Common myeloid progenitor, CD34-positive (primary cell): ENCODE data around the gene TTF1.

Experiments
- CTCF ChIA-PET: fragments of 350-600 bp; sonication (Branson Sonifier 250); formaldehyde crosslinking; loops from one replicate; lab custom pipeline; 2021; ENCODE audit warnings: antibody characterized with exemption; lab: Charles Lee
- POLR2A ChIA-PET: fragments of 350-600 bp; sonication (Branson Sonifier 250); formaldehyde crosslinking; loops from one replicate; lab custom pipeline; 2021; ENCODE audit warnings: antibody characterized with exemption; lab: Charles Lee
- DNase-seq, 3 donors: peaks; one replicate each; pipeline versions ENCODE4 v3.0.0 to v3.0.0-alpha.2; 2013
- H3K27ac ChIP-seq, 2 experiments: 1 replicate in 1 of 2; 2 replicates in 1 of 2; pipeline ENCODE4 v1.7.0; 2013; ENCODE audit warnings: inconsistent platforms in 2 of 2, low read length in 2 of 2, mild to moderate bottlenecking in 2 of 2, low read depth in 1 of 2, moderate library complexity in 1 of 2; ENCODE audit not compliant: severe bottlenecking in 2 of 2, insufficient read depth in 1 of 2, poor library complexity in 1 of 2
- H3K27me3 ChIP-seq, 5 experiments: replicated peaks in 2 of 5; 1 replicate in 3 of 5; 2 replicates in 2 of 5; pipeline versions ENCODE4 v1.6.1 to v1.7.0; 2013; ENCODE audit warnings: low read length in 4 of 5, mild to moderate bottlenecking in 2 of 5, moderate library complexity in 2 of 5, inconsistent platforms in 1 of 5; ENCODE audit not compliant: insufficient read depth in 5 of 5, control insufficient read depth in 4 of 5
- H3K36me3 ChIP-seq, 4 experiments: 1 replicate in 2 of 4; 2 replicates in 2 of 4; pipeline versions ENCODE4 v1.6.1 to v1.7.0; 2013; ENCODE audit warnings: low read length in 3 of 4, control low read depth in 1 of 4, mild to moderate bottlenecking in 1 of 4; ENCODE audit not compliant: control insufficient read depth in 4 of 4, insufficient read depth in 4 of 4
- H3K4me1 ChIP-seq, 4 experiments: 1 replicate in 3 of 4; 2 replicates in 1 of 4; pipeline versions ENCODE4 v1.6.1 to v1.7.1; 2013; ENCODE audit warnings: low read length in 3 of 4, mild to moderate bottlenecking in 3 of 4, control low read depth in 1 of 4, inconsistent platforms in 1 of 4, moderate library complexity in 1 of 4; ENCODE audit not compliant: control insufficient read depth in 4 of 4, insufficient read depth in 4 of 4; ENCODE audit errors: control extremely low read depth in 1 of 4
- H3K4me3 ChIP-seq, 7 experiments: 1 replicate in 4 of 7; 2 replicates in 3 of 7; pipeline versions ENCODE4 v1.5.1 to v1.7.0; 2013; ENCODE audit warnings: mild to moderate bottlenecking in 7 of 7, low read length in 6 of 7, moderate library complexity in 6 of 7, inconsistent platforms in 2 of 7, low read depth in 2 of 7, control low read depth in 1 of 7; ENCODE audit not compliant: insufficient read depth in 4 of 7, control insufficient read depth in 1 of 7; ENCODE audit errors: extremely low read depth in 1 of 7
- H3K9me3 ChIP-seq, 5 experiments: 1 replicate in 4 of 5; 2 replicates in 1 of 5; pipeline versions ENCODE4 v1.6.1 to v1.7.1; 2013; ENCODE audit warnings: low read length in 4 of 5, mild to moderate bottlenecking in 2 of 5, inconsistent platforms in 1 of 5, low read depth in 1 of 5, moderate library complexity in 1 of 5; ENCODE audit not compliant: control insufficient read depth in 4 of 5, insufficient read depth in 2 of 5; ENCODE audit errors: control extremely low read depth in 1 of 5
- WGBS: methylation state at CpG from one replicate; pipeline ENCODE4 v1.1.5; 2013; ENCODE audit not compliant: insufficient coverage; 5-methylcytosine and 5-hydroxymethylcytosine counted together

TTF1 gene

DNA sequence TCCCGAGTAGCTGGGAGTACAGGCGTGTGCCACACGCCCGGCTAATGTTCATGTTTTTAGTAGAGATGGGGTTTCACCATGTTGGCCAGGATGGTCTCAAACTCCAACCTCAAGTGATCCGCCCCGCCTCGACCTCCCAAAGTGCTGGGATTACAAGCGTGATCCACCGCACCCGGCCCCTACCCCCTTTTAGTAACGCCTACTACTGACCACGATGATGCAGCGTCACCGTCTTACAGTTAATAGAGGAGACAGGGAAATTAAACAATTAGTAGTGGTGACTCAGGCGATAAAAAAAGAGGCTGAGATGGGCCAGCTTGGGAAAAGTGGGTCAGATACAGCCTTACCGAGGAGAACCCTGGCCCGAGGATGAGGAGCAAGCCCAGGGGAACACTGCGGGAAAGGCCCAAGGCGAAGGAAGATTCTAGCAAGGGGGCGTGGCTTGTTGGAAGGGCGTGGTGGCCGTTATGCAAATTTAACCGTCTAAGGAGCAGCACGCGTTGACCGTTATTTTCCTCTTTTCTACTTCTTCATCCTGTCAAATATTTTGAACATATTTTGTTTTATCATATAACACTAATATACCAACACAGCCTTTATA, 50.2 kb downstream of the TTF1 start:
- Histone ChIP-seq H3K27ac (no peak overlapping the region), H3K27me3 (no peaks in the 10 kb centered on the region), H3K4me1 (peaks cover 13 to 36% (median 31%) of the 10 kb centered on the region in 4 experiments), H3K4me3 (no peak overlapping the region), H3K9me3 (no peaks in the 10 kb centered on the region), H3K36me3 (peaks cover 0 to 15% (median 12%) of the 10 kb centered on the region in 4 experiments)
- WGBS: 94% methylated on average over 13 of the region's 26 CpGs
- ChIA-PET CTCF (no interaction called here), POLR2A (interaction anchor here (2.4 kb wide), 1 partner anchor 13 kb away, joined by 5 read pairs; no protein-coding TSS in a partner anchor)
- DNase-seq: peak in 2 of 3 donors; percentile 35 to 53

GRCh38 chr9:132354637-132355355, 51.8 kb downstream of the TTF1 start, which contains the start of gene SETX:
TSS of gene SETX (minus strand) at chr9:132354986. CDS start at chr9:132349428, 5,558 bp downstream.
- ChIA-PET CTCF (interaction anchor here (1.0 to 3.2 kb wide), 5 partner anchors 14 to 30 kb away, joined by 3 to 16 read pairs (median 5); no protein-coding TSS in a partner anchor), POLR2A (interaction anchor here (0.6 to 3.7 kb wide), 7 partner anchors 12 to 28 kb away, joined by 3 to 45 read pairs (median 4); no protein-coding TSS in a partner anchor)
- H3K9me3 ChIP-seq: no peaks in the 10 kb centered on the region
- peak within 1 kb of the TSS; percentile 90 to 97 for H3K27ac ChIP-seq
- peak; percentile 96 to 98 (median 97) for DNase-seq
- peaks cover 24 to 51% (median 43%) of the 10 kb centered on the region in 4 experiments for H3K4me1 ChIP-seq
- H3K4me3 ChIP-seq: peak within 1 kb of the TSS; percentile 62 to 95 (median 86)
- under 1% methylated on average over 67 of the region's 82 CpGs for WGBS
- H3K27me3 ChIP-seq: no peaks in the 10 kb centered on the region
- peaks cover 8 to 20% (median 14%) of the 10 kb centered on the region in 4 experiments for H3K36me3 ChIP-seq

GRCh38 chr9:132351404-132352045, 55.1 kb downstream of the TTF1 start:
- Histone ChIP-seq H3K27ac (peak overlapping the region in 1 of 2 experiments; percentile 59), H3K9me3 (no peaks in the 10 kb centered on the region), H3K36me3 (peaks cover 17 to 46% (median 35%) of the 10 kb centered on the region in 4 experiments), H3K27me3 (no peaks in the 10 kb centered on the region), H3K4me3 (peak overlapping the region in 6 of 7 experiments; percentile 45 to 79 (median 64)), H3K4me1 (peaks cover 24 to 52% (median 44%) of the 10 kb centered on the region in 4 experiments)
- POLR2A ChIA-PET: interaction anchor here (0.6 to 3.7 kb wide), 6 partner anchors 13 to 34 kb away, joined by 3 to 45 read pairs (median 5); no protein-coding TSS in a partner anchor
- no peak for DNase-seq
- WGBS: 52% methylated on average over 3 of the region's 3 CpGs
- CTCF ChIA-PET: interaction anchor here (1.1 to 2.2 kb wide), 5 partner anchors 8 to 51 kb away, joined by 3 to 11 read pairs (median 5); no protein-coding TSS in a partner anchor

DNA sequence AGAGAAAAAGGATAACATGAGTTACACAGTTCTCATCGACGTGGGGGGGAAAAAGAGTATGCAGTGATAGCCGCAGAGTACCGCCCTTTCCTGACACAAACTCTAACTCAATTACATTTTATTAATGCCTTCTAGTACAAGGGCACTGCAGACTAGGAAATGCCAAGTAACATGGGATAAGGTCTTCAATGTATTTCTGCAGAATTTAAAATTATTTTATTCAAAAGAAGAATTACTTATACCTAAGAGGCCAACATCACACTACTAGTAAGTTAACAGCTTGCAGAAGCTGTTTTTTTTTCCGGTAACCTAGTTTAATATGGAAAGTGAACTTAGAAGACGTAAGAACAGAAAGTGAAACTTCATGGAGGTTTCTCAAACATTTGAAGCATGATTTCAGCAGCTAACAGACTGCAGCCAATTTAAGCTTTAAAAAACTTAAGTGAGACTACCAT, 55.8 kb downstream of the TTF1 start:
- no CpG with 5 or more reads among the region's 6 CpGs for WGBS
- POLR2A ChIA-PET: interaction anchor here (0.6 to 3.6 kb wide), 7 partner anchors 10 to 414 kb away, joined by 3 to 26 read pairs (median 4); no protein-coding TSS in a partner anchor
- Histone ChIP-seq H3K4me3 (peak overlapping the region in 6 of 7 experiments; percentile 45 to 79 (median 64)), H3K9me3 (no peaks in the 10 kb centered on the region), H3K36me3 (peaks cover 19 to 52% (median 41%) of the 10 kb centered on the region in 4 experiments), H3K27me3 (no peaks in the 10 kb centered on the region), H3K4me1 (peaks cover 24 to 50% (median 41%) of the 10 kb centered on the region in 4 experiments), H3K27ac (peak overlapping the region in 1 of 2 experiments; percentile 40)
- DNase-seq: peak; percentile 48 to 82 (median 72)
- CTCF ChIA-PET: interaction anchor here (1.1 to 2.2 kb wide), 4 partner anchors 31 to 52 kb away, joined by 3 to 11 read pairs (median 4); no protein-coding TSS in a partner anchor

DNA sequence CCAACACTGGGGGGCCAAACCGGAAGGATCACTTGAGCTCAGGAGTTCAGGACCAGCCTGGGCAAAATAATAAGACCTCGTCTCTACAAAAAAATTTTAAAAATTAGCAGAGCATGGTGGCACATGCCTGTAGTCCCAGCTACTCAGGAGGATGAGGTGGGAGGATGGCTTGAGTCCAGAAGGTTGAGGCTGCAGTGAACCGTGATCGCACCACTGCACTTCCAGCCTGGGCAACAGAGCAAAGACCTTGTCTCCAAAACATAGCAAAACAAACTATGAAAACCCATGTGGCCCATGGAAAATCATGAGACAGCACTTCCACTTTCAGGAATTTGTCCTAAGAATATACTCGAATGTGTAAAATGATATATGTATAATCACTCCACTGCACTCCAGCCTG, 58.0 kb downstream of the TTF1 start:
- no peak overlapping the region for H3K27ac ChIP-seq
- H3K36me3 ChIP-seq: peaks cover 25 to 71% (median 58%) of the 10 kb centered on the region in 4 experiments
- CTCF ChIA-PET: interaction anchor here (1.6 kb wide), 1 partner anchor 35 kb away, joined by 4 read pairs; no protein-coding TSS in a partner anchor
- peaks cover 23 to 39% (median 35%) of the 10 kb centered on the region in 4 experiments for H3K4me1 ChIP-seq
- no peak for DNase-seq
- no peaks in the 10 kb centered on the region for H3K27me3 ChIP-seq
- no peak overlapping the region for H3K4me3 ChIP-seq
- no CpG with 5 or more reads among the region's 5 CpGs for WGBS
- POLR2A ChIA-PET: no interaction called here
- no peaks in the 10 kb centered on the region for H3K9me3 ChIP-seq

DNA sequence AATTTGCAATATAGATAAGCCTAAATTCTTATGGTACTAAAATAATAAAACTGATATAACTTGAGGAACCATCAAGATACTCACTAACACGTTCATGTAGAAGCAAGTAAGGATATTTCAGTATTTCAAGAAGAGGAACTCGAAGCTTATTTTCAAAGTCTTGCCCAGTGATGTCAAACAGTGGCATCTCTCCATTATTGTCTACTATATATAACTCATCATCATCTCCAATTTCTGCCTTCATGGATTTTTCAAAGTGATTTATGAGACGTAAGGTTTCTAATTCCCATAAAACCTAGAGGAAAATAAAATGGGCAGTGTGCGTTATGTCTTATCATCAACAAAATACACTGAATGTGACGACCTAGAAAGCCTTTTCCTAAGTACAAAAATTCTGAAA, 60.5 kb downstream of the TTF1 start:
- Histone ChIP-seq H3K4me3 (no peak overlapping the region), H3K9me3 (no peaks in the 10 kb centered on the region), H3K4me1 (peaks cover 8 to 15% (median 11%) of the 10 kb centered on the region in 4 experiments), H3K36me3 (peaks cover 28 to 80% (median 67%) of the 10 kb centered on the region in 4 experiments), H3K27ac (peak overlapping the region in 1 of 2 experiments; percentile 34), H3K27me3 (no peaks in the 10 kb centered on the region)
- ChIA-PET POLR2A (no interaction called here), CTCF (interaction anchor here (0.9 kb wide), 1 partner anchor 38 kb away, joined by 3 read pairs; no protein-coding TSS in a partner anchor)
- WGBS: no CpG with 5 or more reads among the region's 5 CpGs
- DNase-seq: no peak
